ENCODE results near the gene SMIM8. TPM values are rescaled to one million over a fixed set of nuclear protein-coding genes. Genes with fewer than 3 reads are reported as not detected.

The SMIM8 gene
- total RNA-seq, 3 donors from 2014 or later (not counting 1 experiment from before 2014, with no cell fraction given): 8.0 to 11.1 (median 9.5) TPM

GRCh38 chr6:87336367-87336766 lies 14.0 kb downstream of the SMIM8 start:
- 100% methylated on average over 1 of the region's 4 CpGs for WGBS (ENCODE audit: insufficient coverage)
- no peaks in the 10 kb centered on the region for H3K9me3 Mint-ChIP-seq
- ATAC-seq (no peak), DNase-seq (no peak)
- Histone ChIP-seq H3K36me3 (ENCODE audit: control insufficient read depth, insufficient read depth, low read length) (no peaks in the 10 kb centered on the region), H3K27me3 (ENCODE audit: control insufficient read depth, insufficient read depth, low read length) (no peaks in the 10 kb centered on the region), H3K27ac (ENCODE audit: low read length) (no peak overlapping the region), H3K9me3 (ENCODE audit: control insufficient read depth, insufficient read depth, low read length) (no peaks in the 10 kb centered on the region), H3K4me1 (ENCODE audit: control insufficient read depth, insufficient read depth, low read length) (peaks cover 8% of the 10 kb centered on the region), H3K4me3 (ENCODE audit: low read length) (no peak overlapping the region)
- H3K4me3 Mint-ChIP-seq: no peak overlapping the region
- no peaks in the 10 kb centered on the region for H3K27me3 Mint-ChIP-seq (ENCODE audit: low read depth in 2 of 2)
- no peak for TF ChIP-seq CTCF (IDR thresholded peaks at IDR 0.05)
- H3K27ac Mint-ChIP-seq: no peak overlapping the region
- peaks cover 22 to 23% of the 10 kb centered on the region in 2 donors for H3K4me1 Mint-ChIP-seq
- intact Hi-C loops (cut with micrococcal nuclease): no loop called here
- H3K36me3 Mint-ChIP-seq: no peaks in the 10 kb centered on the region

GRCh38 chr6:87340230-87340629 lies 17.8 kb downstream of the SMIM8 start:
- Histone ChIP-seq H3K27me3 (ENCODE audit: control insufficient read depth, insufficient read depth, low read length) (no peaks in the 10 kb centered on the region), H3K27ac (ENCODE audit: low read length) (no peak overlapping the region), H3K4me3 (ENCODE audit: low read length) (no peak overlapping the region), H3K4me1 (ENCODE audit: control insufficient read depth, insufficient read depth, low read length) (no peaks in the 10 kb centered on the region), H3K9me3 (ENCODE audit: control insufficient read depth, insufficient read depth, low read length) (no peaks in the 10 kb centered on the region), H3K36me3 (ENCODE audit: control insufficient read depth, insufficient read depth, low read length) (no peaks in the 10 kb centered on the region)
- intact Hi-C loops (cut with micrococcal nuclease): no loop called here
- no peak overlapping the region for H3K27ac Mint-ChIP-seq
- no peaks in the 10 kb centered on the region for H3K27me3 Mint-ChIP-seq (ENCODE audit: low read depth in 2 of 2)
- no peak overlapping the region for H3K4me3 Mint-ChIP-seq
- WGBS (ENCODE audit: insufficient coverage): 99% methylated on average over 3 of the region's 4 CpGs
- ATAC-seq (no peak), DNase-seq (no peak)
- no peaks in the 10 kb centered on the region for H3K36me3 Mint-ChIP-seq
- TF ChIP-seq CTCF (IDR thresholded peaks at IDR 0.05): no peak
- no peaks in the 10 kb centered on the region for H3K4me1 Mint-ChIP-seq
- H3K9me3 Mint-ChIP-seq: no peaks in the 10 kb centered on the region

GRCh38 chr6:87341158-87341557 lies 18.8 kb downstream of the SMIM8 start:
- no peak for ATAC-seq

More at GRCh38 chr6:87341158-87341557, 18.8 kb downstream of the SMIM8 start:
- TF ChIP-seq CTCF (IDR thresholded peaks at IDR 0.05): no peak
- H3K27ac Mint-ChIP-seq: no peak overlapping the region
- Histone ChIP-seq H3K9me3 (ENCODE audit: control insufficient read depth, insufficient read depth, low read length) (no peaks in the 10 kb centered on the region), H3K36me3 (ENCODE audit: control insufficient read depth, insufficient read depth, low read length) (no peaks in the 10 kb centered on the region), H3K27ac (ENCODE audit: low read length) (no peak overlapping the region), H3K27me3 (ENCODE audit: control insufficient read depth, insufficient read depth, low read length) (no peaks in the 10 kb centered on the region), H3K4me1 (ENCODE audit: control insufficient read depth, insufficient read depth, low read length) (no peaks in the 10 kb centered on the region), H3K4me3 (ENCODE audit: low read length) (no peak overlapping the region)
- intact Hi-C loops (cut with micrococcal nuclease): no loop called here
- H3K27me3 Mint-ChIP-seq (ENCODE audit: low read depth in 2 of 2): no peaks in the 10 kb centered on the region
- WGBS (ENCODE audit: insufficient coverage): 100% methylated on average over 2 of the region's 2 CpGs
- no peaks in the 10 kb centered on the region for H3K36me3 Mint-ChIP-seq
- DNase-seq: no peak
- no peaks in the 10 kb centered on the region for H3K4me1 Mint-ChIP-seq
- no peaks in the 10 kb centered on the region for H3K9me3 Mint-ChIP-seq
- no peak overlapping the region for H3K4me3 Mint-ChIP-seq

Measured in natural killer cell (primary cell).